Right lobe of liver (tissue), 6 donors: ENCODE measurements around the gene KCNH2. TPM values are rescaled to one million over a fixed set of nuclear protein-coding genes. Genes with fewer than 3 reads are reported as not detected.

ENCODE experiments used
- ATAC-seq, 4 donors: fragments of 200-7000 bp; cut with Tn5 transposase; one replicate each; pipeline ENCODE4 v1.9.1; 2020; ENCODE audit warnings: mild to moderate bottlenecking in 4 of 4, moderate library complexity in 4 of 4
- DNase-seq, 3 donors: peaks; one replicate each; pipeline ENCODE4 v3.0.0-alpha.2; 2020
- H3K27ac ChIP-seq, 3 donors: fragments of 200-600 bp; one replicate each; pipeline ENCODE4 v1.8.0; 2022
- H3K27me3 ChIP-seq, 2 donors: fragments of 200-600 bp; one replicate each; pipeline ENCODE4 v1.8.0; 2022
- H3K36me3 ChIP-seq, 4 donors: fragments of 200-600 bp; sonication (generic) in 1 of 4; one replicate each; pipeline versions ENCODE4 v1.5.1 to v1.8.0; 2017 to 2022; ENCODE audit warnings: control low read depth in 1 of 4
- H3K4me1 ChIP-seq, 4 donors: fragments of 200-600 bp; sonication (generic) in 1 of 4; one replicate each; pipeline versions ENCODE4 v1.5.1 to v1.8.0; 2017 to 2022; ENCODE audit warnings: control low read depth in 1 of 4
- H3K4me3 ChIP-seq, 3 donors: fragments of 200-600 bp; one replicate each; pipeline ENCODE4 v1.8.0; 2022
- H3K9me3 ChIP-seq, 4 donors: fragments of 200-600 bp; sonication (generic) in 1 of 4; one replicate each; pipeline versions ENCODE4 v1.5.1 to v1.8.0; 2017 to 2022; ENCODE audit warnings: control low read depth in 1 of 4
- POLR2A ChIP-seq: fragments of 450-650 bp; IDR thresholded peaks from one replicate; pipeline ENCODE4 v1.6.1; 2017; ENCODE audit warnings: antibody characterized with exemption, mild to moderate bottlenecking
- WGBS: methylation state at CpG from one replicate; pipeline ENCODE4 v1.1.6; 2018; ENCODE audit warnings: low coverage, low lambda C conversion rate; ENCODE audit not compliant: insufficient coverage; ENCODE audit errors: missing lambda C conversion rate; 5-methylcytosine and 5-hydroxymethylcytosine counted together
- intact Hi-C, 2 donors: fragments of 100-400 bp; cut with DNase I; formaldehyde crosslinking; loops; one replicate each; pipeline versions ENCODE4 v1.11.2 to v1.14.1; 2022
- total RNA-seq, 6 experiments: library from RNA; depleted of rRNA in 2 of 6; stranded (reverse); fragments of >200 nt in 2 of 6; fragmentation: NEBNext Ultra II Directional in 3 of 6; extraction: Animal tissue kit (Norgen Biotek cat#: 25700) in 3 of 6; gene quantifications; one replicate each; pipeline versions ENCODE4 v1.1.0 to v1.2.4, GENCODE V29; 2016 to 2023
- TF ChIP-seq, protein P1 (sequence below), 4 donors: fragments of 200-600 bp in 3 of 4; fragments of 450-650 bp in 1 of 4; IDR thresholded peaks; one replicate each; pipeline versions ENCODE4 v1.5.1 to v1.8.0; 2016 to 2022; ENCODE audit warnings: antibody characterized with exemption in 4 of 4, mild to moderate bottlenecking in 2 of 4
- donor health status: DM: no; HTN: yes; CAD: no.
- donor health status: DM: no; HTN: no; CAD: no.
- donor health status: DM: no; HTN: no; CAD: no.
- donor health status: DM: no; HTN: yes; CAD: no.
- donor health status: DM: no; HTN: yes; CAD: no.

Gene KCNH2
- total RNA-seq, 6 experiments from 2014 or later, result 0.11 to 0.69 (median 0.18) TPM; not detected in 1

- Histone ChIP-seq H3K27me3 (no peaks in the 10 kb centered on the region), H3K4me3 (no peak overlapping the region), H3K36me3 (no peaks in the 10 kb centered on the region), H3K4me1 (no peaks in the 10 kb centered on the region), H3K9me3 (no peaks in the 10 kb centered on the region), H3K27ac (no peak overlapping the region)
- ATAC-seq (no peak), DNase-seq (no peak)
- TF ChIP-seq, protein P1, sequence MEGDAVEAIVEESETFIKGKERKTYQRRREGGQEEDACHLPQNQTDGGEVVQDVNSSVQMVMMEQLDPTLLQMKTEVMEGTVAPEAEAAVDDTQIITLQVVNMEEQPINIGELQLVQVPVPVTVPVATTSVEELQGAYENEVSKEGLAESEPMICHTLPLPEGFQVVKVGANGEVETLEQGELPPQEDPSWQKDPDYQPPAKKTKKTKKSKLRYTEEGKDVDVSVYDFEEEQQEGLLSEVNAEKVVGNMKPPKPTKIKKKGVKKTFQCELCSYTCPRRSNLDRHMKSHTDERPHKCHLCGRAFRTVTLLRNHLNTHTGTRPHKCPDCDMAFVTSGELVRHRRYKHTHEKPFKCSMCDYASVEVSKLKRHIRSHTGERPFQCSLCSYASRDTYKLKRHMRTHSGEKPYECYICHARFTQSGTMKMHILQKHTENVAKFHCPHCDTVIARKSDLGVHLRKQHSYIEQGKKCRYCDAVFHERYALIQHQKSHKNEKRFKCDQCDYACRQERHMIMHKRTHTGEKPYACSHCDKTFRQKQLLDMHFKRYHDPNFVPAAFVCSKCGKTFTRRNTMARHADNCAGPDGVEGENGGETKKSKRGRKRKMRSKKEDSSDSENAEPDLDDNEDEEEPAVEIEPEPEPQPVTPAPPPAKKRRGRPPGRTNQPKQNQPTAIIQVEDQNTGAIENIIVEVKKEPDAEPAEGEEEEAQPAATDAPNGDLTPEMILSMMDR (IDR thresholded peaks at IDR 0.05), result no peak
- no peak for TF ChIP-seq POLR2A
- intact Hi-C loops, result no loop called here
- WGBS, result 20% methylated on average over 2 of the region's 74 CpGs
Measured at GRCh38 chr7:150958062-150958552, 20.0 kb downstream of the KCNH2 start.

DNA sequence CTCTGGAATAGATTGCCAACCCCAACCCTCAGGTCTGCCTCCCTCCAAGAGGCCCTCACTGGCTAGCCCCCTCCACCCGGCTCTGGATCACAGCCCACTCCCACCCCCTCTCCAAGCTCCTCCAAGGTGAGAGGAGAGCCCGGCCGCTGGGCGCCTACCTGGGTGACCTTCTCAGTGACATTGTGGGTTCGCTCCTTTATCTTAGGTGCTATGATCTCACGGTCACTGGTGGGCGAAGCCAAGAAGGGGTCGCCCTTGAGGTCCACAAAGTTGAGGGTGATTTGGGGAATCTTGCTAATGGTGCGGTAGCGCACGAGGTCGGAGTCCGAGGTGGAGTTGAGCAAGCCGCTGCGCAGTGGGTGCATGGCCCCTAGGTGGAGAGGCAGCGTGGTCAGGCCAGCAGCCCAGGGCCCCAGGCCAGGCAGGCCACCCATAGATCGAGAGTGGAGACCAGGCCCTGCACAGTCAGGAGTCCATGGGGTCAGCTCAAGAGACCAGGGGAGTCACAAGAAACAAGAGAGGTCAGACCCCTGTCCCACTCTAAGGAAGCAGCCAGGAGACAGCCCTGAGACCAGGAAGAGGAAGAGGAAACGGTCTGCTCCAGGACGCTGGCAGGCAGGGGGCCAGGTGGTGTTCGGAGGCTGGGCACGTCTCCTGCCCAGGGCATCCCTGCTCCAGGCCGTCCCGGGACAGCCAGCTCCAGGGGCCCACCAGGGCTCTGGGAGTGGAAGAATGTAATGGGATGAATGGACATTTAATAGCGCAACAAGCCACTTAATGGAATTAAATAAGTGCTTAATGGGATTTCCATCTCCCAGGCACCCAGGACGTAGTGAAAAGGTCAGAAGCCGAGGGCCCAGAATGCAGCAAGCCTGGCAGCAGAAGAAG, 20.7 kb downstream of the KCNH2 start:
- Histone ChIP-seq H3K27me3 (no peaks in the 10 kb centered on the region), H3K9me3 (no peaks in the 10 kb centered on the region), H3K4me3 (no peak overlapping the region), H3K4me1 (no peaks in the 10 kb centered on the region), H3K27ac (no peak overlapping the region), H3K36me3 (no peaks in the 10 kb centered on the region)
- DNase-seq (no peak), ATAC-seq (peak in 1 of 4 donors; percentile 20)
- no peak for TF ChIP-seq POLR2A
- TF ChIP-seq, protein P1 (IDR thresholded peaks at IDR 0.05), result no peak
- 72% methylated on average over 16 of the region's 26 CpGs for WGBS
- intact Hi-C loops, result no loop called here

- Histone ChIP-seq H3K9me3 (no peaks in the 10 kb centered on the region), H3K36me3 (no peaks in the 10 kb centered on the region), H3K4me1 (no peaks in the 10 kb centered on the region), H3K27ac (no peak overlapping the region), H3K4me3 (no peak overlapping the region), H3K27me3 (no peaks in the 10 kb centered on the region)
- TF ChIP-seq, protein P1 (IDR thresholded peaks at IDR 0.05), result no peak
- no peak for TF ChIP-seq POLR2A
- ATAC-seq (no peak), DNase-seq (no peak)
- intact Hi-C loops, result no loop called here
- WGBS, result 83% methylated on average over 8 of the region's 9 CpGs
Measured at GRCh38 chr7:150956395-150957132, 21.6 kb downstream of the KCNH2 start.

DNA sequence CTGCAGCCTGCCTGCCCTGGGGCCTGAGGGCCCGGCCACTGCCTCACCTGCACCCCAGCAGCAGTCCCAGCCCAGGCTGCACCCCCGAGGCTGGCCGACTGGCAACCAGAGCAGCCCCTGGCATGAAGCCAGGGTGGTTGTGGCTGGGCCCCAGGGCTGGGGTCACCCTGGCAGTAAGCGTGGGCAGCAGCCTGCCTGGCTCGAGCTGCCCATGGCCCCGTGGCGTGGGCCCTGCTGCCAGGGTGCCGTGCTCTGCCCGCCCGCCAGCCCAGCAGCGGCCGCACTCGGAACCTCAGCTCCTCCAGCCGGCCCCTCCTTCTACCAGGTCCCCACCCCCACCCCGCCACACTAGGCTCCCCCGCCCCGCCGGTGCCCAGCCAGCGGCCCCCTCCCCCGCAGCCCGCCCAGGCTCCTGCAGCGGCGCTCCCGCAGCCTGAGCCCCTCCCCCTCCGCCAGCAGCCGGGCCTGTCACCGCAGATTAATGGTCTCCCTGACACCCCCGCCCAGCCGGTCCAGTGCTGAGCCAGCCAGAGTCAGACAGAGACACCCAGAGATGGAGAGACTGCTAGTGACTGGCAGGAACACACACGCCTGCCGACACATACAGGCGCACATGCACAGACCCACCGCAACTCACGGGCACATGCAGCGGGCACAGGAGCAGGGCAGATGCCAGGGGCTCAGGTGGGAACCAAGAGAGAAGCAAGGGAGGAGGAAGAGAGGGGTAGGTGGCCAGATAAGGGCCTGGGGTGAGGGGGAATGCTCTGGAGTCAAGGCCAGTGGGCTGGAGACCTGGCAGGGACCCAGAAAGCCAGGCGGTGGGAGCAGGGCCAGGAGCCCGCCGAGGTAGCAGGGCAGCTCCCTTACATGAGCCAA, 22.4 kb downstream of the KCNH2 start:
- peak in 2 of 4 donors; percentile 10 to 22 for ATAC-seq
- Histone ChIP-seq H3K9me3 (no peaks in the 10 kb centered on the region), H3K27me3 (no peaks in the 10 kb centered on the region), H3K36me3 (no peaks in the 10 kb centered on the region), H3K4me3 (no peak overlapping the region), H3K27ac (no peak overlapping the region), H3K4me1 (no peaks in the 10 kb centered on the region)
- intact Hi-C loops, result no loop called here
- DNase-seq, result no peak
- no peak for TF ChIP-seq POLR2A
- TF ChIP-seq, protein P1 (IDR thresholded peaks at IDR 0.05), result no peak
- WGBS, result 90% methylated on average over 2 of the region's 38 CpGs
